Measurements from ENCODE around the gene ELOVL6. TPM values are rescaled to one million over a fixed set of nuclear protein-coding genes. Genes with fewer than 3 reads are reported as not detected.

Gene ELOVL6
- total and polyA plus RNA-seq, 2 experiments from 2014 or later = 12.8 to 18.1 TPM

- Histone ChIP-seq H3K27ac (no peak overlapping the region), H3K4me3 (no peak overlapping the region), H3K36me3 (replicated peaks; ENCODE audit: insufficient read depth, low read depth) (no peaks in the 10 kb centered on the region), H2AFZ (no peak overlapping the region), H3K4me1 (ENCODE audit: insufficient read depth) (peaks cover 16% of the 10 kb centered on the region), H3K79me2 (peaks cover 7% of the 10 kb centered on the region), H3K4me2 (no peak overlapping the region), H3K9me3 (ENCODE audit: low read depth) (no peaks in the 10 kb centered on the region), H3K9me2 (replicated peaks; ENCODE audit: insufficient read depth) (no peaks in the 10 kb centered on the region), H3K27me3 (no peaks in the 10 kb centered on the region), H4K20me1 (ENCODE audit: insufficient read depth, poor library complexity, severe bottlenecking) (no peaks in the 10 kb centered on the region)
- WGBS (ENCODE audit: low lambda C conversion rate, missing lambda C conversion rate) = 94% methylated on average over 4 of the region's 4 CpGs
- no peak for DNase-seq (ENCODE audit: low spot score)
- no peak for TF ChIP-seq EZH2 (IDR thresholded peaks at IDR 0.05; ENCODE audit: borderline replicate concordance)
- TF ChIP-seq EZH2phosphoT487 (IDR thresholded peaks at IDR 0.05; ENCODE audit: low read depth, severe bottlenecking, unreplicated experiment) = no peak
- TF ChIP-seq CTCF (IDR thresholded peaks at IDR 0.05; ENCODE audit: poor library complexity) = no peak
These were observed 86.4 kb downstream of the ELOVL6 start for GRCh38 chr4:110112056-110112455.

GRCh38 chr4:110109455-110109854, 89.0 kb downstream of the ELOVL6 start:
- 76% methylated on average over 3 of the region's 3 CpGs for WGBS (ENCODE audit: low lambda C conversion rate, missing lambda C conversion rate)
- Histone ChIP-seq H3K36me3 (replicated peaks; ENCODE audit: insufficient read depth, low read depth) (no peaks in the 10 kb centered on the region), H3K4me2 (no peak overlapping the region), H3K9me3 (ENCODE audit: low read depth) (no peaks in the 10 kb centered on the region), H3K79me2 (peaks cover 2% of the 10 kb centered on the region), H3K27ac (no peak overlapping the region), H2AFZ (no peak overlapping the region), H3K4me1 (ENCODE audit: insufficient read depth) (peaks cover 22% of the 10 kb centered on the region), H4K20me1 (ENCODE audit: insufficient read depth, poor library complexity, severe bottlenecking) (no peaks in the 10 kb centered on the region), H3K4me3 (no peak overlapping the region), H3K27me3 (no peaks in the 10 kb centered on the region), H3K9me2 (replicated peaks; ENCODE audit: insufficient read depth) (no peaks in the 10 kb centered on the region)
- DNase-seq (ENCODE audit: low spot score) = no peak
- no peak for TF ChIP-seq EZH2 (IDR thresholded peaks at IDR 0.05; ENCODE audit: borderline replicate concordance)
- no peak for TF ChIP-seq CTCF (IDR thresholded peaks at IDR 0.05; ENCODE audit: poor library complexity)
- TF ChIP-seq EZH2phosphoT487 (IDR thresholded peaks at IDR 0.05; ENCODE audit: low read depth, severe bottlenecking, unreplicated experiment) = no peak

GRCh38 chr4:110108960-110109359, 89.5 kb downstream of the ELOVL6 start:
- Histone ChIP-seq H3K36me3 (replicated peaks; ENCODE audit: insufficient read depth, low read depth) (no peaks in the 10 kb centered on the region), H3K27ac (no peak overlapping the region), H3K4me1 (ENCODE audit: insufficient read depth) (peaks cover 22% of the 10 kb centered on the region), H2AFZ (no peak overlapping the region), H3K4me2 (no peak overlapping the region), H3K27me3 (no peaks in the 10 kb centered on the region), H3K4me3 (no peak overlapping the region), H4K20me1 (ENCODE audit: insufficient read depth, poor library complexity, severe bottlenecking) (no peaks in the 10 kb centered on the region), H3K9me3 (ENCODE audit: low read depth) (no peaks in the 10 kb centered on the region), H3K79me2 (peaks cover 2% of the 10 kb centered on the region), H3K9me2 (replicated peaks; ENCODE audit: insufficient read depth) (no peaks in the 10 kb centered on the region)
- WGBS (ENCODE audit: low lambda C conversion rate, missing lambda C conversion rate) = 72% methylated on average over 1 of the region's 1 CpG
- TF ChIP-seq EZH2phosphoT487 (IDR thresholded peaks at IDR 0.05; ENCODE audit: low read depth, severe bottlenecking, unreplicated experiment) = no peak
- TF ChIP-seq CTCF (IDR thresholded peaks at IDR 0.05; ENCODE audit: poor library complexity) = no peak
- no peak for TF ChIP-seq EZH2 (IDR thresholded peaks at IDR 0.05; ENCODE audit: borderline replicate concordance)
- no peak for DNase-seq (ENCODE audit: low spot score)

GRCh38 chr4:110108422-110108821, 90.0 kb downstream of the ELOVL6 start:
- H3K9me3 ChIP-seq (ENCODE audit: low read depth) = no peaks in the 10 kb centered on the region
- no peaks in the 10 kb centered on the region for H3K36me3 ChIP-seq (replicated peaks; ENCODE audit: insufficient read depth, low read depth)
- no peaks in the 10 kb centered on the region for H3K79me2 ChIP-seq
- H3K4me1 ChIP-seq (ENCODE audit: insufficient read depth) = peaks cover 22% of the 10 kb centered on the region
- no peaks in the 10 kb centered on the region for H3K9me2 ChIP-seq (replicated peaks; ENCODE audit: insufficient read depth)
- TF ChIP-seq EZH2phosphoT487 (IDR thresholded peaks at IDR 0.05; ENCODE audit: low read depth, severe bottlenecking, unreplicated experiment) (no peak), CTCF (IDR thresholded peaks at IDR 0.05; ENCODE audit: poor library complexity) (no peak), EZH2 (IDR thresholded peaks at IDR 0.05; ENCODE audit: borderline replicate concordance) (no peak)
- no peak overlapping the region for H2AFZ ChIP-seq
- 84% methylated on average over 3 of the region's 3 CpGs for WGBS (ENCODE audit: low lambda C conversion rate, missing lambda C conversion rate)
- DNase-seq (ENCODE audit: low spot score) = no peak
- H3K4me3 ChIP-seq = no peak overlapping the region
- no peak overlapping the region for H3K4me2 ChIP-seq
- H4K20me1 ChIP-seq (ENCODE audit: insufficient read depth, poor library complexity, severe bottlenecking) = no peaks in the 10 kb centered on the region
- H3K27me3 ChIP-seq = no peaks in the 10 kb centered on the region
- H3K27ac ChIP-seq = peak overlapping the region; percentile 19

All from hepatocyte (in vitro differentiated cells).